B cell (primary cell): ENCODE measurements around the gene FCF1.

ENCODE experiments used
- CTCF ChIP-seq: fragments of 200-600 bp; IDR thresholded peaks from one replicate; pipeline ENCODE4 v1.8.0; 2022; ENCODE audit warnings: antibody characterized with exemption, mild to moderate bottlenecking
- EZH2 ChIP-seq: IDR thresholded peaks from 2 replicates; pipeline ENCODE4 v1.6.1; 2012; ENCODE audit warnings: borderline replicate concordance, low read depth, mild to moderate bottlenecking, moderate library complexity, low read length; ENCODE audit not compliant: insufficient read depth, poor library complexity, severe bottlenecking

GRCh38 chr14:74763803-74764531, 51.0 kb downstream of the FCF1 start:
- TF ChIP-seq CTCF = no peak
- no peak for TF ChIP-seq EZH2
